GM12875 (cell line): ENCODE data around the gene PIGV.
"Not testable (repeated sequence)": the region's sequence is repeated elsewhere in the genome, so short reads cannot be mapped to it uniquely, and the experiment has no call there.

Source experiments
- H3K4me3 ChIP-seq: one replicate; pipeline ENCODE4 v1.5.1; 2011; ENCODE audit warnings: low read depth, low read length, control low read depth
- TF ChIP-seq, protein P1 (sequence below): IDR thresholded peaks from 2 replicates; pipeline ENCODE4 v1.5.1; 2011; ENCODE audit warnings: low read depth, mild to moderate bottlenecking, control low read depth, inconsistent platforms, low read length, moderate library complexity, borderline replicate concordance; ENCODE audit not compliant: insufficient read depth

PIGV gene

DNA sequence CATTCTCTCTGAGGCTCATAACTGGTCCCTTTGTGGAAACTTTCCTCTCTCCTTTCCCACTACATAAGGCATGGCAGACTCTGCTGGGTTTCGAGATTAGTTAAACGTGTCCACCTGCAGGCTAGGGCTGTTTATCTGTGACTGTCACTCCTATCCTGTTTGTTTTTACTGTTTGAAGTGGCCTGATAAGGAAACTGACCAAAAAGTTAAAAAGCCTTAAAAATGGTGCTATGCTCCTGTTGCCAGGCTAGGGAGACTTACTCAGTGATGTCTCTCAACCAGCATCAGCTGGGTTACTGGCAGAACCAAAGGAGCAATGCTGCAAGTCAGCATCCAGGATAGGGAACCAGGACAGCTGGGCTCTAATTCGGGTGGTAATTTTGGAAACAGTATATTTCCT, 3.9 kb downstream of the PIGV start:
- TF ChIP-seq, protein P1, sequence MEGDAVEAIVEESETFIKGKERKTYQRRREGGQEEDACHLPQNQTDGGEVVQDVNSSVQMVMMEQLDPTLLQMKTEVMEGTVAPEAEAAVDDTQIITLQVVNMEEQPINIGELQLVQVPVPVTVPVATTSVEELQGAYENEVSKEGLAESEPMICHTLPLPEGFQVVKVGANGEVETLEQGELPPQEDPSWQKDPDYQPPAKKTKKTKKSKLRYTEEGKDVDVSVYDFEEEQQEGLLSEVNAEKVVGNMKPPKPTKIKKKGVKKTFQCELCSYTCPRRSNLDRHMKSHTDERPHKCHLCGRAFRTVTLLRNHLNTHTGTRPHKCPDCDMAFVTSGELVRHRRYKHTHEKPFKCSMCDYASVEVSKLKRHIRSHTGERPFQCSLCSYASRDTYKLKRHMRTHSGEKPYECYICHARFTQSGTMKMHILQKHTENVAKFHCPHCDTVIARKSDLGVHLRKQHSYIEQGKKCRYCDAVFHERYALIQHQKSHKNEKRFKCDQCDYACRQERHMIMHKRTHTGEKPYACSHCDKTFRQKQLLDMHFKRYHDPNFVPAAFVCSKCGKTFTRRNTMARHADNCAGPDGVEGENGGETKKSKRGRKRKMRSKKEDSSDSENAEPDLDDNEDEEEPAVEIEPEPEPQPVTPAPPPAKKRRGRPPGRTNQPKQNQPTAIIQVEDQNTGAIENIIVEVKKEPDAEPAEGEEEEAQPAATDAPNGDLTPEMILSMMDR = no peak
- H3K4me3 ChIP-seq = no peak overlapping the region

DNA sequence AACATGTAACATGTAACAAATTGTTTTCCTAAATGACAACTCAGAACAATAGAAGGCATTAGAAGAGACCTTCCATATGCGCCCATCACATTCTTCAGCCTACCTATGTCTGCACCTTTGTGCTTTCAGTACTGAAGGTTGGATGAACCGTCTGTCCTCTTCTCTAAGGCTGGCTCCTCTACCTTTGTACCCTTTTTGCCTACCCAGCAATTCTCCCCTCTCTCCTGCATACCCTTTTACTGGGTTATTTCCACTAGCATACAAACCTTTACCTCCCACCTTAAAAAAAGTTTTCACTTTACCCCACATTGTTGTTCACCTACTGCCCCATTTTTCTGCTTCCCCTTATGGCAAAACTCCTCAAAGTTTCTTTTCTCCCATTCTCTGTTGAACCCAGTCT, 5.2 kb downstream of the PIGV start:
- H3K4me3 ChIP-seq = no peak overlapping the region
- TF ChIP-seq, protein P1 = no peak

DNA sequence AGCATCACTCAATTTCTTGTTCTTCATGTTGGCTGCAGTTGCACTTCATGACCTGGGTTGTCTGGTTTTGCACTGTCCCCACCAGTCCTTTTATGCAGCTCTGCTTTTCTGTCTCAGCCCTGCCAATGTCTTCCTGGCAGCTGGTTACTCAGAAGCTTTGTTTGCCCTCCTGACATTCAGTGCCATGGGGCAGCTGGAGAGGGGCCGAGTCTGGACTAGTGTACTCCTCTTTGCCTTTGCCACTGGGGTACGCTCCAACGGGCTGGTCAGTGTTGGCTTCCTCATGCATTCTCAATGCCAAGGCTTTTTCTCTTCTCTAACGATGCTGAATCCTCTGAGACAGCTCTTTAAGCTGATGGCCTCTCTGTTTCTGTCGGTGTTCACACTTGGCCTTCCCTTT, 6.6 kb downstream of the PIGV start:
- TF ChIP-seq, protein P1 = no peak
- no peak overlapping the region for H3K4me3 ChIP-seq

DNA sequence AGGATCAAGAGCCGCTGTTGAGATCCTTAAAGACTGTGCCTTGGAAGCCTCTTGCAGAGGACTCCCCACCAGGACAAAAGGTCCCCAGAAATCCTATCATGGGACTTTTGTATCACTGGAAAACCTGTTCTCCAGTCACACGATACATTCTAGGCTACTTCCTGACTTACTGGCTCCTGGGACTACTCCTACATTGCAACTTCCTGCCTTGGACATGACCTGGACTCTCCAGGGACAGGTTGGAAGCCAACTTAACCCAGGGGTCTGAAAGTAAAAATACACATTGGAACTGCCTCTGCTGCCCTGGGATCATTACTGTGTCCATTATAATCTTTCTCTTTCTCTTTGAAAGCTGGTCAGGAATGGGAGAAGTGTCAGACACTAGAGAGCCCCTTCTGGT, 9.9 kb downstream of the PIGV start:
- TF ChIP-seq, protein P1 = no peak
- no peak overlapping the region for H3K4me3 ChIP-seq

DNA sequence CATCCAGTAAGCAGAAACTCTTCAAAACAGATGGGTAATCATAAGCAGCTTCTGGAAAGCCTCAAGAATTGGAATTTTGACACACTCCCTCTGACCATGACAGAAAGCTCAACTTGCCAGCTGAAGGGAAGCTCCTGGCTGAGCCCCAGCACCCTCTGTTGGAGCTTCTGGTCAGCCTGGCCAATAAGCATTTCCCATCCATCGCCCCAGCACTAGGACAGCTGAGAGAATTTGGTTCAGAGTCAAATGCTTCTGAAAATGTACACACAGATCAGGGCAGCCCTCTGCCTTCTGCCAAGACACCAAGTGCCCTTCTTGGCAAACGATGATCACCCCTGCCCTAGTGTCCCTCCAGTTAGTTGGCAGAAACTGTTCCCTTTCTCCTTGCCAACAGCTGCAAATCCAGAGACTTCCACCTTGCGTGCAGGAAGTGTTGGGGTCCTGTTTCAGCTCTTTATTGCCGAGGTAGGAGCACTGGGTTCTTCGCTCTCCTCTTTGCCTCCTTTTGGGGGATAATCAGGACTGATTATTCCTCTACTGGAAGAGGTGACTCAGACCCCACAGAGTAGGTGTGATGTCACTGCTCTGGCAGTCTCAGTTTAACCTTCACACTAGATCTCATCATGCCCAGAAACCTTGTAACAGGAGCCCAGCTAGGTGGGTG, 11.9 kb downstream of the PIGV start:
- no peak overlapping the region for H3K4me3 ChIP-seq

DNA sequence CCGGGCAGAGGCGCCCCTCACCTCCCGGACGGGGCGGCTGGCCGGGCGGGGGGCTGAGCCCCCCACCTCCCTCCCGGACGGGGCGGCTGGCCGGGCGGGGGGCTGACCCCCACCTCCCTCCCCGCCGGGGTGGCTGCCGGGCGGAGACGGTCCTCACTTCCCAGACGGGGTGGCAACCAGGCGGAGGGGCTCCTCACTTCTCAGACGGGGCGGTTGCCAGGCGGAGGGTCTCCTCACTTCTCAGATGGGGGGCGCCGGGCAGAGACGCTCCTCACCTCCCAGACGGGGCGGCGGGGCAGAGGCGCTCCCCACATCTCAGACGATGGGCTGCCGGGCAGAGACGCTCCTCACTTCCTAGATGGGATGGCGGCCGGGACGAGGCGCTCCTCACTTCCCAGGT, 16.2 kb downstream of the PIGV start:
- H3K4me3 ChIP-seq = not testable (repeated sequence)

More for the DNA sequence above, 11.9 kb downstream of the PIGV start:
- TF ChIP-seq, protein P1 = no peak

DNA sequence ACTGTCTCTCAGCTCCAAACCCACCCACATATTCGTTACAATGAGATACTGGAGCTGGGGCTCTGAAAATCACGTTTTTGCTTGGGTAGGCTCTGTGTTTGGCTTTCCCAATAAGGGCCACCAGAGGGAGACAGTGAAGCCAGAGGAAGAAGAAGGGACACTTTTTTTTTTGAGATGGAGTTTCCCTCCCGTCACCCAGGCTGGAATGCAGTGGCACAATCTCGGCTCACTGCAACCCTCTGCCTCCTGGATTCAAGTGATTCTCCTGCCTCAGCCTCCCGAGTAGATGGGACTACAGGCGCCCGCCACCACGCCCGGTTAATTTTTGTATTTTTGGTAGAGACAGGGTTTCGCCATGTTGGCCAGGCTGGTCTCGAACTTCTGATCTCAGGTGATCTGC, 22.4 kb downstream of the PIGV start:
- H3K4me3 ChIP-seq = not testable (repeated sequence)
- TF ChIP-seq, protein P1 = peak; percentile 69

DNA sequence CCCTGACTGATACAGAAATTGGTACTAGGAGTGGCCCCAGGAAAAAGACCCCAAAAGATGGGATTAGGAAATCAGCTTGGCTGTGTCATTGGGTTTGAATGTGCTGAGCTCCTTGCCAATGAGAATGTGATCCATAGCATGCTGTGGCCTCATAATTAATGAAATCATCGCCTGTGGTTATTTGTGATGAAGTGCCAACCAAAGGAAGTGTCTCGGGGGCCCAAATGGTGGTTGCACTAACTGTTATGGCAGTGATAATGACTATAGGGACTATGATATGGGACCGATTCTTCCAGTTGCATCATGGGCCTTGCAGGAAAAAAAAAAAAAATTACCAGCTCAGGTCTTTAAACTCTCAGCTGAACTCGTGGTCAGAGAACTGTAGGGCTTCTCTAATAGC, 23.3 kb downstream of the PIGV start:
- TF ChIP-seq, protein P1 = no peak
- H3K4me3 ChIP-seq = no peak overlapping the region
